K562 (cell line): ENCODE measurements around the gene SEC14L5. TPM values are rescaled to one million over a fixed set of nuclear protein-coding genes. Genes with fewer than 3 reads are reported as not detected.

Experiments used
- ATAC-seq: fragments of 200-7000 bp; cut with Tn5 transposase; 3 replicates; pipeline ENCODE4 v1.9.1; 2020; ENCODE audit warnings: moderate library complexity
- BruUV-seq: library from RNA; stranded (reverse); fragments of 400-500 nt; replicated peaks from 2 replicates; lab custom pipeline; 2021; lab: Mats Ljungman, UMichigan
- CTCF ChIA-PET: fragments of 300-600 bp; formaldehyde crosslinking; extraction: SDS; loops from one replicate; lab custom pipeline; 2021; ENCODE audit warnings: low intra/inter-chr PET ratio; lab: Yijun Ruan, JAX
- POLR2A ChIA-PET: fragments of 300-600, 350-650 bp; sonication (Branson Sonifier 250); formaldehyde crosslinking; extraction: SDS; loops from one replicate; lab custom pipeline; 2021; ENCODE audit warnings: antibody characterized with exemption, inconsistent platforms; lab: Yijun Ruan, JAX
- DNase-seq, 4 experiments: peaks; one replicate each; pipeline versions ENCODE4 v3.0.0 to v3.0.0-alpha.2; 2011 to 2018; ENCODE audit warnings: low spot score in 3 of 4, mixed read lengths in 3 of 4; ENCODE audit errors: extremely low read depth in 1 of 4
- FAIRE-seq: peaks from 2 replicates; lab custom pipeline; 2011; peaks lifted over from hg19 to GRCh38; lab: Jason Lieb, UNC
- H2AFZ ChIP-seq: 2 replicates; pipeline ENCODE4 v1.6.0; 2011; ENCODE audit warnings: low read depth, low read length, control low read depth, inconsistent platforms
- H3K27ac ChIP-seq: fragments of 200-600 bp; 3 replicates; pipeline ENCODE4 v1.8.0; 2011; ENCODE audit warnings: low read depth, mild to moderate bottlenecking, control low read depth, inconsistent platforms, low read length, moderate library complexity, mixed read lengths; ENCODE audit errors: extremely low read depth
- H3K27me3 ChIP-seq, 2 experiments: fragments of 300-600 bp in 1 of 2; 2 replicates in 1 of 2; 3 replicates in 1 of 2; pipeline versions ENCODE4 v1.6.0 to v1.8.0; 2011; ENCODE audit warnings: inconsistent platforms in 2 of 2, low read length in 2 of 2, mild to moderate bottlenecking in 1 of 2, mixed read lengths in 1 of 2, moderate library complexity in 1 of 2; ENCODE audit not compliant: control insufficient read depth in 2 of 2, insufficient read depth in 2 of 2
- H3K36me3 ChIP-seq: fragments of 300-600 bp; 3 replicates; pipeline ENCODE4 v1.8.0; 2011; ENCODE audit warnings: mild to moderate bottlenecking, low read length, inconsistent platforms; ENCODE audit not compliant: control insufficient read depth, insufficient read depth
- H3K4me1 ChIP-seq, 2 experiments: fragments of 200-600 bp in 1 of 2; replicated peaks in 1 of 2; 2 replicates in 1 of 2; 3 replicates in 1 of 2; pipeline versions ENCODE4 v1.5.1 to v1.8.0; 2011; ENCODE audit warnings: inconsistent platforms in 2 of 2, low read length in 2 of 2, mild to moderate bottlenecking in 1 of 2, mixed read lengths in 1 of 2, moderate library complexity in 1 of 2; ENCODE audit not compliant: control insufficient read depth in 2 of 2, insufficient read depth in 2 of 2
- H3K4me2 ChIP-seq: 2 replicates; pipeline ENCODE4 v1.6.1; 2011; ENCODE audit warnings: low read length, control low read depth, inconsistent platforms, mixed read lengths; ENCODE audit not compliant: insufficient read depth
- H3K4me3 ChIP-seq: fragments of 200-600 bp; sonication (generic), shearing (Covaris generic); 2 replicates; pipeline ENCODE4 v1.5.1; 2016; ENCODE audit warnings: control low read depth, inconsistent platforms
- H3K79me2 ChIP-seq: fragments of 200-600 bp; 3 replicates; pipeline ENCODE4 v1.8.0; 2011; ENCODE audit warnings: low read length, inconsistent platforms; ENCODE audit not compliant: control insufficient read depth, insufficient read depth
- H3K9ac ChIP-seq, 2 experiments: 2 replicates each; pipeline versions ENCODE4 v1.6.0 to v1.6.1; 2011; ENCODE audit warnings: low read depth in 2 of 2, low read length in 2 of 2, control low read depth in 1 of 2, inconsistent platforms in 1 of 2, mild to moderate bottlenecking in 1 of 2, mixed read lengths in 1 of 2; ENCODE audit not compliant: insufficient read depth in 1 of 2
- H3K9me1 ChIP-seq: one replicate; pipeline ENCODE4 v1.6.0; 2011; ENCODE audit warnings: inconsistent platforms, mild to moderate bottlenecking, low read length, moderate library complexity; ENCODE audit not compliant: control insufficient read depth, insufficient read depth
- H3K9me3 ChIP-seq: replicated peaks from 2 replicates; pipeline ENCODE4 v1.5.1; 2011; ENCODE audit warnings: low read depth, low read length, inconsistent platforms; ENCODE audit not compliant: control insufficient read depth, insufficient read depth
- H4K20me1 ChIP-seq: replicated peaks from 2 replicates; pipeline ENCODE4 v1.6.1; 2011; ENCODE audit warnings: low read length, inconsistent platforms, mixed read lengths; ENCODE audit not compliant: control insufficient read depth, insufficient read depth
- ADNP ChIP-seq: fragments of 200-800 bp; sonication (Bioruptor generic); IDR thresholded peaks from 2 replicates; pipeline ENCODE4 v1.6.1; 2016; ENCODE audit warnings: missing genetic modification characterization, missing compliant biosample characterization
- FOS ChIP-seq: IDR thresholded peaks from 3 replicates; pipeline ENCODE4 v1.6.1; 2011; ENCODE audit not compliant: insufficient read length; ENCODE audit errors: extremely low read depth
- FOSL1 ChIP-seq: fragments of 200-800 bp; sonication (Bioruptor generic); conservative IDR thresholded peaks from 2 replicates; pipeline ENCODE4 v1.6.1; 2016; ENCODE audit warnings: missing genetic modification characterization, missing compliant biosample characterization
- HNRNPLL ChIP-seq: fragments of 200-400 bp; formaldehyde crosslinking; IDR thresholded peaks from 2 replicates; pipeline ENCODE4 v1.6.1; 2017; ENCODE audit warnings: low read length, low read depth, mild to moderate bottlenecking; ENCODE audit not compliant: poor library complexity, severe bottlenecking
- PHF21A ChIP-seq: fragments of 450-650 bp; IDR thresholded peaks from 2 replicates; pipeline ENCODE4 v1.6.1; 2017; ENCODE audit warnings: low read depth, borderline replicate concordance
- POLR2AphosphoS2 ChIP-seq: IDR thresholded peaks from 2 replicates; pipeline ENCODE4 v1.6.1; 2012; ENCODE audit warnings: low read length, improper control_type of control experiment
- THRAP3 ChIP-seq: fragments of 450-650 bp; IDR thresholded peaks from 2 replicates; pipeline ENCODE4 v1.6.1; 2016; ENCODE audit warnings: mild to moderate bottlenecking, inconsistent platforms, borderline replicate concordance
- XRCC5 ChIP-seq: fragments of 200-400 bp; formaldehyde crosslinking; IDR thresholded peaks from 2 replicates; pipeline ENCODE4 v1.6.1; 2017; ENCODE audit warnings: low read depth, mild to moderate bottlenecking, low read length
- WGBS: fragments of 100-300 bp; shearing (Covaris generic); methylation state at CpG from one replicate; pipeline ENCODE4 v1.1.6; 2016; ENCODE audit warnings: low coverage, mixed read lengths; ENCODE audit not compliant: insufficient coverage; ENCODE audit errors: missing lambda C conversion rate; 5-methylcytosine and 5-hydroxymethylcytosine counted together
- in situ Hi-C: fragments of 300-500 bp; cut with MboI; formaldehyde crosslinking; loops from 4 replicates; pipeline ENCODE4 v1.15.0; 2018; ENCODE audit warnings: inconsistent platforms, mixed read lengths
- intact Hi-C: fragments of 100-400 bp; cut with micrococcal nuclease; formaldehyde crosslinking; loops from 2 replicates; pipeline ENCODE4 v1.14.2; 2022
- polyA plus RNA-seq, 8 experiments: library from polyadenylated mRNA; depleted of rRNA in 4 of 8; stranded (reverse) in 5 of 8; unstranded in 3 of 8; fragments of >200 nt; fragmentation: Nextera tagmentation in 2 of 8; fragmentation: Illumina TruSeq in 1 of 8; extraction: Ambion mirVana in 2 of 8; extraction: Trizol in 1 of 8; gene quantifications; 2 replicates each; pipeline versions ENCODE4 v1.2.1 to v1.2.3, GENCODE V29; 2011 to 2014; ENCODE audit warnings: inconsistent platforms in 1 of 8, missing spikeins in 1 of 8
- total RNA-seq, 7 experiments: library from RNA; depleted of rRNA in 6 of 7; stranded (reverse); fragments of >200 nt in 6 of 7; fragmentation: Illumina TruSeq in 2 of 7; extraction: Trizol in 2 of 7; gene quantifications; 2 replicates each; pipeline versions ENCODE4 v1.2.1 to v1.2.3, GENCODE V29; 2011 to 2021; ENCODE audit warnings: low replicate concordance in 1 of 7
- TF ChIP-seq, protein P1 (sequence below): sonication (generic); formaldehyde crosslinking; IDR thresholded peaks from 2 replicates; pipeline ENCODE4 v1.8.1; 2023; ENCODE audit warnings: missing genetic modification reagents, mild to moderate bottlenecking, borderline replicate concordance
- TF ChIP-seq, protein P2 (sequence below): fragments of 450-650 bp; IDR thresholded peaks from 2 replicates; pipeline ENCODE4 v1.6.1; 2016; ENCODE audit warnings: missing biosample characterization, missing genetic modification characterization

SEC14L5 gene
- total and polyA plus RNA-seq, 9 of the 15 experiments (the other 6 are each of a cell fraction or from before 2014, with no cell fraction given), result 0.11 TPM; not detected in 8

DNA sequence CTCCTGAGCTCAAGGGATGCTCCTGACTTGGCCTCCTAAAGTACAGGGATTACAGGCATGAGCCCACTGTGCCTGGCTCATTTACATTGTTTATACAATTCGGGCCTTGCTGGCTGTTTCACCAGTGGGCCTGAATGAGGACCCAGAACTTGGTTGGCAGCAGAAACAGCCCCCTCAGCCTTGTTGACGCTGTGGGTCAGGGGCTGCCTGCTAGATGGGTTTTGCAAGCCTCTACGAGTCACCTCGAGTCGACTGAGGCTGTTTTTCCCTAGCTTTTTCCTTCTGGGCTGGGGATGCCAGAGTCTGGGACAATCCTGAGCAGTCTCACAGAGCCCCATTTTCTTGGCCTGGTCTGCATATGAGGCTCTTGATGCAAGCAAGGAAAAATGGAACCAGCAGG, 37.3 kb upstream of the SEC14L5 start:
- FAIRE-seq (no peak), DNase-seq (no peak), ATAC-seq (no peak)
- Histone ChIP-seq H3K4me2 (no peak overlapping the region), H3K9me3 (no peaks in the 10 kb centered on the region), H4K20me1 (no peaks in the 10 kb centered on the region), H3K4me3 (no peak overlapping the region), H3K27ac (no peak overlapping the region), H3K36me3 (no peaks in the 10 kb centered on the region), H3K9me1 (no peaks in the 10 kb centered on the region), H2AFZ (no peak overlapping the region), H3K4me1 (peaks cover 0 to 10% of the 10 kb centered on the region in 2 experiments; a peak in 2 of 5 replicates), H3K9ac (no peak overlapping the region), H3K79me2 (no peaks in the 10 kb centered on the region), H3K27me3 (peaks cover 16 to 49% of the 10 kb centered on the region in 2 experiments; a peak in 4 of 5 replicates)
- 0% methylated on average over 5 of the region's 5 CpGs for WGBS
- CTCF ChIA-PET, result no interaction called here
- intact Hi-C loops, result no loop called here
- TF ChIP-seq FOSL1 (tag) (no peak), FOS (no peak), HNRNPLL (no peak), POLR2AphosphoS2 (no peak), THRAP3 (no peak), XRCC5 (no peak), ADNP (tag) (no peak), PHF21A (no peak)
- TF ChIP-seq, protein P1, sequence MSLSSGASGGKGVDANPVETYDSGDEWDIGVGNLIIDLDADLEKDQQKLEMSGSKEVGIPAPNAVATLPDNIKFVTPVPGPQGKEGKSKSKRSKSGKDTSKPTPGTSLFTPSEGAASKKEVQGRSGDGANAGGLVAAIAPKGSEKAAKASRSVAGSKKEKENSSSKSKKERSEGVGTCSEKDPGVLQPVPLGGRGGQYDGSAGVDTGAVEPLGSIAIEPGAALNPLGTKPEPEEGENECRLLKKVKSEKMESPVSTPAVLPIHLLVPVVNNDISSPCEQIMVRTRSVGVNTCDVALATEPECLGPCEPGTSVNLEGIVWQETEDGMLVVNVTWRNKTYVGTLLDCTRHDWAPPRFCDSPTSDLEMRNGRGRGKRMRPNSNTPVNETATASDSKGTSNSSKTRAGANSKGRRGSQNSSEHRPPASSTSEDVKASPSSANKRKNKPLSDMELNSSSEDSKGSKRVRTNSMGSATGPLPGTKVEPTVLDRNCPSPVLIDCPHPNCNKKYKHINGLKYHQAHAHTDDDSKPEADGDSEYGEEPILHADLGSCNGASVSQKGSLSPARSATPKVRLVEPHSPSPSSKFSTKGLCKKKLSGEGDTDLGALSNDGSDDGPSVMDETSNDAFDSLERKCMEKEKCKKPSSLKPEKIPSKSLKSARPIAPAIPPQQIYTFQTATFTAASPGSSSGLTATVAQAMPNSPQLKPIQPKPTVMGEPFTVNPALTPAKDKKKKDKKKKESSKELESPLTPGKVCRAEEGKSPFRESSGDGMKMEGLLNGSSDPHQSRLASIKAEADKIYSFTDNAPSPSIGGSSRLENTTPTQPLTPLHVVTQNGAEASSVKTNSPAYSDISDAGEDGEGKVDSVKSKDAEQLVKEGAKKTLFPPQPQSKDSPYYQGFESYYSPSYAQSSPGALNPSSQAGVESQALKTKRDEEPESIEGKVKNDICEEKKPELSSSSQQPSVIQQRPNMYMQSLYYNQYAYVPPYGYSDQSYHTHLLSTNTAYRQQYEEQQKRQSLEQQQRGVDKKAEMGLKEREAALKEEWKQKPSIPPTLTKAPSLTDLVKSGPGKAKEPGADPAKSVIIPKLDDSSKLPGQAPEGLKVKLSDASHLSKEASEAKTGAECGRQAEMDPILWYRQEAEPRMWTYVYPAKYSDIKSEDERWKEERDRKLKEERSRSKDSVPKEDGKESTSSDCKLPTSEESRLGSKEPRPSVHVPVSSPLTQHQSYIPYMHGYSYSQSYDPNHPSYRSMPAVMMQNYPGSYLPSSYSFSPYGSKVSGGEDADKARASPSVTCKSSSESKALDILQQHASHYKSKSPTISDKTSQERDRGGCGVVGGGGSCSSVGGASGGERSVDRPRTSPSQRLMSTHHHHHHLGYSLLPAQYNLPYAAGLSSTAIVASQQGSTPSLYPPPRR, result no peak
- TF ChIP-seq, protein P2, sequence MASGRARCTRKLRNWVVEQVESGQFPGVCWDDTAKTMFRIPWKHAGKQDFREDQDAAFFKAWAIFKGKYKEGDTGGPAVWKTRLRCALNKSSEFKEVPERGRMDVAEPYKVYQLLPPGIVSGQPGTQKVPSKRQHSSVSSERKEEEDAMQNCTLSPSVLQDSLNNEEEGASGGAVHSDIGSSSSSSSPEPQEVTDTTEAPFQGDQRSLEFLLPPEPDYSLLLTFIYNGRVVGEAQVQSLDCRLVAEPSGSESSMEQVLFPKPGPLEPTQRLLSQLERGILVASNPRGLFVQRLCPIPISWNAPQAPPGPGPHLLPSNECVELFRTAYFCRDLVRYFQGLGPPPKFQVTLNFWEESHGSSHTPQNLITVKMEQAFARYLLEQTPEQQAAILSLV (tag), result no peak
- BruUV-seq, result no TSS peak
- in situ Hi-C loops, result no loop called here
- POLR2A ChIA-PET, result interaction anchor here (0.7 to 2.4 kb wide), 3 partner anchors 10 to 56 kb away, joined by 3 to 9 read pairs (median 9); no protein-coding TSS in a partner anchor
